HG03159 (cell line): ENCODE measurements around the gene TCF23.

ENCODE experiments used
- ATAC-seq: cut with Tn5 transposase; IDR thresholded peaks from one replicate; pipeline ENCODE4 v1.9.1; 2021; ENCODE audit warnings: mild to moderate bottlenecking, moderate library complexity; ENCODE audit not compliant: unreplicated experiment

TCF23 gene

DNA sequence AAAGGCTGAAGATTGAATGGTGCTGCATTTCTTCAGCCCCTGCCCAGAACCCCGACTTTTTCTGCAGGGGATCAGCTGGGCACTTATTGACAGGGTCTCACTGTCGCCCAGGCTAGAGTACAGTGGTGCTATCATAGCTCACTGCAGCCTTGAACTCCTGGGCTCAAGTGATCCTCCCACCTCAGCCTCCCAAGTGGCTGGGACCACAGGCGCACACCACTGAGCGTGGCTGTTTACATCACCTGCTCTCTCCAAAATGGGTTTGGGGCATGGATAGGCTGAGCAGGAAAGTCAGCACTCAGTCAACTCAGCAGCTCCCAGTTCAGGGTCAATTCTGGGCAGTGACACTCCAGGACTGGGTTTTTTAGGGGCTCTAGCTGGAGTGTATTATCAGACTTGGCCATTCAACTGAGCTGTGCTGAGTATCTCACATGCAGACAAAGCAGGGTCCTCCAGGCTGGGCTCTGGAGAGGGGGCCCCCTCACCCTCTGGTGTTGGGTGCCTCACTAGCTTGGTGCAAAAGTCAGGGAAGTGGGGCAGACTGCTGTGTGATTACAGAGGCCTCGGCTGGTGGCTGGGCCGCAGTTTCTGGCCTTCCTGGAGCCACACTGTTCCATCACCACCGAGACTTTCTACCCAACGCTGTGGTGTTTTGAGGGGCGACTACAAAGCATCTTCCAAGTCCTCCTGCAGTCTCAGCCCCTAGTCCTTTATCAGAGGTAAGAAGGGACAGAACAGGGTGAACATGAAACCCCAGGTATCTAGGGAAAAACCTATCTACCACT is 20.7 kb upstream of the TCF23 start:
- no peak for ATAC-seq

DNA sequence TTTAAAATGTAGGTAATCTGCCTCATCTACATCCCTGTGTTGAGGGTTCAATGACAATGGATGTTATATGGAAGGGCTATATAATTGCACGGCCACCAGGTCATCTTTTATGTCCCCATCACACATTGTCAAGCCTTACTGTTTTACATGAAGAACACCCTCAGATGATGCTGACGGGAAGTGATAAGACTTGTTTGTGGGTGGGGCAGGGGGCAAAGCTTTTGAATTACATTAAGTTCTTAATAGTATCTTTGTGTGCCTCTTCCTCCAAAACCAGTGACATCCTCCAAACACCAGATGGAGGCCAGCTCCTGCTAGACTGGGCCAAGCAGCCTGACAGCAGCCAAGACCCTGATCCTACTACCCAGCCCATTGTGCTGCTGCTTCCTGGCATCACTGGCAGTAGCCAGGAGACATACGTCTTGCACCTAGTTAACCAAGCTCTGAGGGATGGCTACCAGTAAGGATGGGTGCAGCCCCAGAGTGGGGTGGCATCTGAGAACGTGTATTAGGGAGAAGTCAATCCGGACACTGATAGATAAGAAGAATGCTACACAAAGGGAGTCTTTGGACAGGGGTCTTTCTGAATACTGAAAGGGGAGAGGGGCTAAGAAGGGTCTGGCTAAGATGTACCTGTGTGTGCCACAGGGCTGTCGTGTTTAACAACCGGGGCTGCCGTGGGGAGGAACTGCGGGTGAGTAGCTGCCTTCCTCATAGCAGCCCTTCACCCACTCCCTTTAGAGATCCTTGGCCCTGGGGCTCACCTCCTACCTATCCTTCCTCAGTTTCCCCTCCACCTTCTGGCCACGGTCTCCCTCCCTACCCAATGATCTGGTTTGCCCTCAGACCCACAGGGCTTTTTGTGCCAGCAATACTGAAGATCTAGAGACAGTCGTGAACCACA is 19.9 kb upstream of the TCF23 start:
- no peak for ATAC-seq

DNA sequence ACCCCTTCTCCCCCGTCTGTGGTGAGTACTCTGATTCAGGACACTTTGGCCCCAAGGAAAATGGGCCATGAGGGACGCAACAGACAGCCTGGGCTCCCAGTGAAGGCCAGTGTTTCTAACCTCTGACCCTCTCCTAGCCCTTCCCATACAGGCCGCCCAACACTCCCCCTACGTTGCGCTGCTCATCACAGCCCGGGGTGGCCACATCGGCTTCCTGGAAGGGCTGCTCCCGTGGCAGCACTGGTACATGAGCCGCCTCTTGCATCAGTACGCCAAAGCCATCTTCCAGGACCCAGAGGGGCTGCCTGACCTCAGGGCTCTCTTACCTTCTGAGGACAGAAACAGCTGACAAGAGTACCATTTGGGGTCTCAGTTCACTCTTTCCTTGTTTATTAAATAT is 18.4 kb upstream of the TCF23 start:
- no peak for ATAC-seq

DNA sequence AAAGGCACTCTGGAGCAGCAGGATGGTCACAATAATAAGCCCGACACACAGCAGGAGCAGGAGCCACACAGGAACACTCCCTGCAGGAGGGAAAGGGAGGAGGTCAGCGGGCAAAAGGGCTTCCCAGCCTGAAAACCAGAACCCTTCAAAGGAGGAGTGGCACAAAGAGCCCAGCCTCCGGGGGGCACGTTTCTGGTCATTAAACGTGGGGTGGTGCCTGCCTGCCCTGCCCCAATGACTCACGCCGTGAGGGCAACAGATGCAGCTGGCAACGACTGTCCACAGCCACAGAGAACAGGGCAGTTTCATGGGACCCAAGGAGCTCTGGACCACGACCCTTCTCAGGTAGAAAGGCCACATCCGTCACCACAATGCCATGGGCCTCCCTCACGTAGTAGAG is 17.4 kb upstream of the TCF23 start:
- ATAC-seq, result no peak

DNA sequence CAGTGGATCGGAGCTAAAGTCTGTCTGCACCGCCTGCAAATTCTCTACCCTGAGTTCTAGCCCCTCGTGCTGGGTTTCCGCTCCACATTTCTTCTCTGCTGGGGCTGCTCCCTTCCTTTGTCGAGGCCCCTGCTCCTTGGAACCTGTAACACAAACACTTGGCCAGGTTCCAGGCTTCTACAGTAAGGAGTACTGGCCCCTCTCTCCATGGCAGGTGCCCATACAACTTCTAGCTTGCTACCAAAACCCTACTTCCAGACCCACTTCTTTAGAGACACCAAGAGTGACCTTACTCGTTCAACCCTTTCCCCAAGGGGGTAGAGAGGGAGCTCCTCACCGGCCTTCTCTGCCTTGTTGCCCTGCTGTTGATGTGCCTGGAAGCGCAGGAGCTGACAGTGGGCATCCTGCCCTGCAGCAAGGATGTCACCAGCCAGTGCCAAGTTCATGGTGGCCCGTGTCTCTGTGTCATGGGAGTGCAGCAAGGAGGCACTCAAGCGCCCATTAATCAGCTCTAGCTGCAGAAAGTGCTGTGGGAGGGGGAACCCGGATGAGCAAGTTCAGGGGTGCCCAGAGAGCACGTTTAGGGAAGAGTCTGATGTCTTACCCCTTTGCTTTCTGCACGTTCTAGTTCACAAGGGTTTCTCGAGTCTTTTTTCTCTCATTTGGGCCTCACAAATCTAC is 15.5 kb upstream of the TCF23 start:
- ATAC-seq, result no peak

DNA sequence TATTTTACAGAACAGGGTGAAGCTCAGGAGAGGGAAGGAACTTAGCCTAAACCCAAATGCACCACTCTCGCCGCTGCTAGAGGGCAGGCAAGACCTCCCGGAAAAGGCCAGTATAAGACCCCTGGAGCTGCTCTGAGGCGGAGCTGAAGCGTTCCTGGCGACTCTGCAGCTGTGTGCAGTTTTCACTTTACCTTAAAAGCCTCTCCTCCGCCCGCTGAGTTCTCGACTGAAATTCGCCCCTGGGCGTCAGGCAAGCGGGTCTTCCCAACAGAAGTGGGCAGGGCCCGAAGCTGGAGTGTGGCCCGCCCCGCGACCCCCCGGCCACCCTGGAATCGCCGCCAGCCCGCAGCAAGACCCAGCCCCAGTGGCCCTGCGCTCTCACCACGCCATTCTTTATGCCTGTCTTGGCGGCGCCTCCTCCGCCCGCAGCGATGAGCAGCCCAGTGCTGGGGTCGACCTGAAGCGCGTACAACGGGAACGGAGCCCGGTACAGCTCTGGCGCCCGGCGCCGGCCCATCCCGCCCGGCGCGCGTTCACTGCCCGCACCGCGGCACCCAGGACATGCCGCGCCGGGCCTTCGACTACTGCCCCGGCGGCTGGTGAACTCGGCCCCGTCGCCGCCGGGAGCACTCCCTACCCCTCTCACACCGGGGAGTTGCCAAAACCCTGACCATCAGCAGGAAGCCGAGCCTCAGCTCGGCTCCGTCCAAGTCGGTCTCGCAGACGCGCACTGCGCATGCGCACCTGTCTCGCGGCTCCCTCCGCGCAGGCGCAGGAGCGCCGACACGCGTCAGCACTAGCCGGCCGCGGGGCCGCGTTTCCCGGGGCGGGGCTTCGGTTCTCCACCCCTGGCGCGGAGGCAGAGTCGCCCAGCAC is 14.7 kb upstream of the TCF23 start, which contains the start of gene PREB:
Gene PREB, minus strand, starts transcription at position 732 of the 876 bp plus-strand sequence. Its CDS starts 215 bp downstream, at position 517.
- ATAC-seq, result peak; percentile 83

DNA sequence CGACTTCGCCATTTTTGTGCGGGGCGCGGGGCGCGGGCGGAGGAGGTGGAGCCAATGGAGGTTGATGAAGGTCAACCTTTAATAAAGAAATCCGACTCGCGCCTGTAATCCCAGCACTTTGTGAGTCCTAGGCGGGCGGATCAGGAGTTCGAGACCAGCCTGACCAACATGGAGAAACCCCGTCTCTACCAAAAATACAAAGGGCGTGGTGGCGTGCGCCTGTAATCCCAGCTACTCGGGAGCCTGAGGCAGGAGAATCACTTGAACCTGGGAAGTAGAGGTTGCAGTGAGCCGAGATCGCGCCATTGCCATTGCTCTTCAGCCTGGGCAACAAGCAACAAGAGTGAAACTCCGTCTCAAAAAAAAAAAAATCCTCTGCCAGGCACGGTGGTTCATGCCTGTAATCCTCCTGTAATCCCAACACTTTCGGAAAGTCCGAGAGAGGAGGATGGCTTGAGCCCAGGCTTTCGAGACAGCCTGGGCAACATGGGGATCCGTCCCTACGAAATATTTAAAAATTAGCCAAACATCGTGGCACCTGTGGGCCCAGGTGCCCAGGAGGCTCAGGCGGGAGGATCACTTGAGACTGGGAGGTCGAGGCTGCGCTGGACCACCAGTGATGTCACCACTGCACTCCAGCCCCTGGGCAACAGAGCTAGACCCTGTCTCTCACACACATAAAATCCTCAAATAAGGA is 13.9 kb upstream of the TCF23 start:
- ATAC-seq, result no peak

DNA sequence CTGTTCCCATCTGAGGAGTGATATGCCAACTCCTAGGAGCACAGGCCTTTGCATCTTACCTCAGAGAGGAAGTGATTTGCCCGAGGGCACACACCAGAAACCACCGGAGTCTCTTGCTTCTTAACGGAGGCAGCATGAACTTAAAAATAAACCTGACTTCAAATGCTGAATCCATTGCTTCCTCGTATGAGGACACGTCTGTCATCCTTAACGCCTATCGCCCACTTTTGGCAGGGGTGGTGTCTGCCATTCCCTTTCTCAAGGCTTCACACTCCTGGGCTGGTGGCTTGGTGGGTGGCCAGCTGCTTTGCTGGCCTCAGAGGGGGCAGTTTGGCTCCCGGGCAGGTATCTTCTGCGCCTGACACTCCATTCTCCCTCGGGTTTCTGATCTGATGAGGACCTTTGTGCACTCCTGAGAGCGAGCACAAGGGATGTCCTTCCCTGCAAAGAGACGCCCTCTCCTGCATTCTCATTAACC is 13.3 kb upstream of the TCF23 start:
- no peak for ATAC-seq

DNA sequence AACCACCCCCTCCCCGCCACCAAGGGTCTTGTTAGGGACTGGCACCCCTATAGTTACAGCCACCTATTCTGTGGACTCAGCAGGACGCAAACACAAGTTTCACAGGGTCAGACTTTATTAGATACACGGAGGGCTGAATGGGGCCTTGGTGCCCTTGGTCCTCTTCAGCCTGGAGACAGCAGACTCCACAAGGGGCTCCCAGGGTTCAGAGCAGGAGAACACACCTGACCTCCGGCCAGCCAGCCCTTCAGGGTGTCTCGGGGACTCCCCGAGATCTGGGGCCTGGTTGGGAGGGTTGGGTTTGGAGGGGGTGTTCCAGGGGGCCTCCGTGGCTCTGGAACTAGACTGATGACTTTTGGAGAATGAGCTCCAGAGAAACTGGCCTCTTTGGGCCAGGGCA is 12.1 kb upstream of the TCF23 start:
- ATAC-seq, result no peak

DNA sequence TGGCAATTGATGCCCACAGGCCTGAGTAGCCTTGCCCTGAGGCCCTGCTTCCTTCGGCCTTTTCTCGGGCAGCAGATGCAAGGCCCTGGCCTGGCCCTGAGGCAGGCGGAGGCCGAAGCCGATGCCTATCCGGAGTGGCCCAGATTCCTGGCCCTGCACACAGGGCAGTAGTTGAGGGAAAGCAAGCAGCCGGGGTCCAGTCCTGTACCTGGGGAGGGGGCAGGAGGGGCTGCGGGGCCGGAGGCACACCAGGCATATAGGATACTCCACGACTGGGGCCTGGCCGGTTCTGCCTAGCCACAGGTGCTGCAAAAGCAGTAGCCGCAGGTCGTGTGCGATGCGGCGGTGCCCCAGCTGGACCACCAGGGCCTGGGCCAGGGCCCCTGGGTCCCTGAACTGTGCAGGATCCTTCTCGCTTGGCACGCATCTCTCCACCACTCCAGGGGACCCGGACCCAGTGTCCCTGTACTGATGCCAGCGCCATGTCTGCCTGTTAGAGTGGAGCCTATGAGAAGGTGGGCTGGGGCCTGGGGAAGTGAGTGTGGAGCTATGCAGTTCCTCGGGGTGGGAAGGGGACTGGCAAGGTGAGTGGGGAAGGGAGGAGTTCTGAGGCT is 11.4 kb upstream of the TCF23 start:
- no peak for ATAC-seq

DNA sequence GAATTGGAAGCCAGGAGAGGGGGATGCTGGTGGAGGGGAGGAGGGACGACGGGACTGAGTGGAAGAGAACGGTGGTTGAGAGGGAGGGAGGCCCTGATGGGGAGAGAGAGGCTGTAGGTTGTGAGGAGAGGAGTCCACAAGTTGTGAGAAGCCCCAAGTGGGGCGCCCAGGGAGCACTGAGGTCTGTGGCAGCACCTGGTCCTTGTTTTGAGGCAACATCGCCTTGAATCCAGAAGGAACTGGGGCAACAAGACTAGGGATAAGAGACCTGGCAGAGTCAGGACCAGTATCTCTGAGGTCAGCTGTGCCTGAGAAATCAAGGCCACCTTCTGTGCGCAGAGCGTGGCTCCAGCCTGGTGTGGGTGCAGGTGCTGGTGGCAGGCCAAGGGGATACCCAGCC is 10.7 kb upstream of the TCF23 start:
- ATAC-seq, result no peak

DNA sequence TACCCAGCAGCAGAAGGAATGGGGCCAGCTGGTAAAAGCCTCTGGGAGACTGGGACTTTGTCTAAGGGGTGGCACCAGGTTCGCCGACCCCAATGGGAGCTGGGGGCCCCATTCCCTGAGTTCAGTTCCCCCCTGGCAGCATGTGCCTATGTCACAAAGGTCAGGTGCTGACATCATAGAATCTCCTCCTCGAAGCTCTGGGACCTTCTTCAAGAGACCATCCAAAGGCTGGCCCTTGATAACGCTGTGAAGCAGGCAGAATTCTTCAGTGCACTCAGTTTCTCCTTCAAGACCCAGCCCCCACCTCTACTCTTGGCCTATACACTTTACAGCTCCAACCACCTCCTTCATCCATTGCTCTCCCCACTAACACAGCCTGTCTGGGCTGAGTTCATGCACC is 9.5 kb upstream of the TCF23 start, which contains the start of gene PRR30:
Gene PRR30, minus strand, starts transcription at position 101 of the 400 bp plus-strand sequence. CDS start 1,081 bp downstream, outside the sequence.
- ATAC-seq, result no peak

DNA sequence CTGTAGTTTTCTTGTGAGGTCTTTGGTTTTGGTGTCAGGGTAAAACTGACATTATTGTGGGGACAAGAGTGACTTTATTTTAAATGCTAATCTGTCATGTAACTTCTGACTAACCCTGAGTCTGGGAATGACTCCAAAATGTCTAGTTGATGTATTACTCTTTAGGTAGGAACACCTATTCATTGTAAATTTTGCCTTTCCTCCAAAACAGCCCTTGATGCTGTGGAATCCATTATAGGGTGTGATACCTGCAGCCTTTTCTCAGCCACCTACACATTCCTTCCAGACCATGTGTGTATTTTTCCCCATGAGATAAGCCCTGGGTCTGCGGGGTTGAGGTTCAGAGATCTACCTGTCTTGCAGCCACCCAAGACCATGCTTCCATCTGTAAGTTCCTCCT is 5.5 kb upstream of the TCF23 start:
- ATAC-seq, result no peak

DNA sequence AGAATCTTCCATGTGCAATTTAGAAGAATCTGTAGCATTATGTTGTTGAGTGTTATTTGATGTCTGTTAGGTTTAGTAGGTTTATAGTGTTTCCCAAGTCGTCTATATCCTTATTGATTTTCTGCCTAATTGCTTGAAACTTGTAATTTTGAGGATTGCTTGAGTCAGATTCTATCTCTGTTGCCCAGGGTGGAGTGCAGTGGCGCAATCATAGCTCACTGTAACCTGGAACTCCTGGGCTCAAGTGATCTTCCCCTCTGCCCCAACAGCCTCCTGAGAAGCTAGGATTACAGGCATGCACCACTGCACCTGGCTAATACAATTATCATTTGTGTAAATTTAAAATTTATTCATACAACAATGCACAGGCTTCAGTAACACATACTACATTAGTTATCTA is 3.1 kb upstream of the TCF23 start:
- no peak for ATAC-seq

DNA sequence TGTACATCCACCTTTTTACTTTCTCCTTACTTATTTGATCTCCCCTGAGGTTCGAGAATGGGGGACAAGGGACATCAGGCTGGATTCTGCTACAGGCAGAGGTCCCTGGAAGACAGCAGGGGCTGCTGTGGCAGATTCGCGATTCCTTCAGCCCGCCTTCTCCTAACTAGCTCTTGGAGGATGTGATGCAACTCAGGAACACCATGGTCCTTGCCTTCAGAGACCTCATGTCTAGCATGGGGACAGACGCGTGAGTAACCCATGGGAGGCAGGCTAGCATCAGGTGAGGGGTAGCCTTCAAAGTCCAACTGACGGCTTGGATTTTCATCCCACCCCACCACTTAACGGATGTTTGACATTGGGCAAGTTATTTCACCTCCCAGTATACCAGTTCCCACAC is 869 bp upstream of the TCF23 start:
- ATAC-seq, result no peak

DNA sequence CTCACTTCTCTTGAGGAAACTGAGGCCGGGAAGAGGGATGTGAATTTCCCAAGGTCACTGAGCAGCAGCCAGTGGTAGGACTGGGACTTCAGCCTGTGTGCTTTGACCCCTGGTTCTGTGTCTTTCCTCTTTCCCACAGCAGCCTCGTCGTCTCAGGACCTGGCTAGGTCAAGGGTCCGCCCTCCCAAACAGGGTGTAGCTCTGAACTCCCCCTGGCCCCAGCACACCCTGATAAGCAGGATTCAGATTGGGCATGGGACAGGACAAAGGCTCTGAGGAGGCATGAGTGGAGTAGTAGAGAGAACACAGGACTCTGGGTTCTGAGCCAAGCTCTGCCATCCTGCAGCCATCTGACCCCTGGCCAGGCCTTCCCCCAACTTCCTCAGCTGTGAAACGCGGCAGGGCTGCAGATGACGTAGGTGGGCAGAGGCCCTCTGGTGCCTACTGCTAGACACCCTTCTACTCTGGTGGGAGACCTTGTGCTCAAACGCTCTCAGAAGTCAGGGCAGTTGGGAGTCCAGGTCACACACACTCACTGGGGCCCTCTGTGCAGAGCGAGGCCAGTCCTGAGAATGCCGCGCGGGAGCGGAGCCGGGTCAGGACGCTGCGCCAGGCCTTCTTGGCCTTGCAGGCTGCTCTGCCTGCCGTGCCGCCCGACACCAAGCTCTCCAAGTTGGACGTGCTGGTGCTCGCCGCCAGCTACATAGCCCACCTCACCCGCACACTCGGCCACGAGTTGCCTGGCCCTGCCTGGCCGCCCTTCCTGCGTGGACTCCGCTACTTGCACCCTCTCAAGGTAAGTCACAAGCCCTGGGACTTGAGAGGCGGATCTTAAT is 984 bp downstream of the TCF23 start:
- no peak for ATAC-seq

DNA sequence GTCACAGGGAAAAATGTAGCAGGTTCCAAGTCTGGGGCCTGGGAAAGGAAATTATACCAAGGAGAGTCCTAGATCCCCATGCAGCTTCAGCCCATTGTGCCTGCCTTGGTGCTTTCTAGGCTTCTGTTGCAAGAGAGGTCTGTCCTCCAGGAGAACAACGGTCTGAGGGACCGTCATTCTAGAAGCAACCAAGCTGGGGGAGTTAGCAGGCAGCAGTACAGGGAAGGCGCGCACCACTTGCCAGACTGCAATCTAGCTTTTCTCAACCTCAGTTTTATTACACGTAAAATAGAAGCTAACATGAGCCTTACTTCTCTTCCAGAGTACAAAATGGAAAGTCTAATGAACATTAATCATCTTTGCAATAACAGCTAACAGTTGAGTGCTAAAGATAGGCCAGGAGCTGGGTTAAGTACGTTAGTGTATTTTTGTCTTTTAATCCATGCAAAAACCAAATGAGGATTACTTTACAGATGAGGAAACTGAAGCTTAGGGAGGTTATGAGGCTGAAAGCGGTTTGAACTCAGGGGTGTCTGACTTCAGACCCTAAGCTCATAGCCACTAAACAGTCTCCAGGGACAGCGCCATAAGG is 1.9 kb downstream of the TCF23 start:
- ATAC-seq, result no peak
